Panc1 (cell line): ENCODE data around the gene DPEP1.

Source experiments
- POLR2AphosphoS5 ChIP-seq: IDR thresholded peaks from 2 replicates; pipeline ENCODE4 v1.6.1; 2012; ENCODE audit warnings: mild to moderate bottlenecking, low read depth, low read length, moderate library complexity
- SIN3A ChIP-seq: IDR thresholded peaks from 2 replicates; pipeline ENCODE4 v1.6.1; 2012; ENCODE audit warnings: low read depth, mild to moderate bottlenecking, low read length, moderate library complexity, borderline replicate concordance; ENCODE audit not compliant: insufficient read depth
- TCF7L2 ChIP-seq: IDR thresholded peaks from 2 replicates; pipeline ENCODE4 v1.6.1; 2011; ENCODE audit warnings: mild to moderate bottlenecking, low read depth, low read length, inconsistent platforms
- TF ChIP-seq, protein P1 (sequence below): fragments of 450-650 bp; IDR thresholded peaks from 2 replicates; pipeline ENCODE4 v1.5.1; 2017; ENCODE audit warnings: mild to moderate bottlenecking

DNA sequence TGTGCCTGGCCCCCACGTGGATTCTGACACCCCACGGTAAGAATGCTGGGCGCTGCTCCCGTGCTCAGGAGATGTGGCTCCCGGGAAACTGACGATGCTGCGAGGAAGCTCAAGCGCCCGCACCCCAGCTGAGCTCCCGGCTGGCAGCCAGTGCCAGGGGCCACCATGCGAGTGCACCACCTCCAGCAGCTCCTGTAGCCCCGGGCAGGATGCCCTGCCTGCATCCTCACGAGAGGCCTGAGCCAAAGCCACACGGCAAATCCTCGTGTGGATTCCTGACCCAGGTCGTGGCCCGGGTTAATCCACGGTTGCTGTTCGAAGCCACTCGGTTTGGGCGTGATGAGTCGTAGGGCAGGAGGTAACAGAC, 11.6 kb upstream of the DPEP1 start:
- TF ChIP-seq, protein P1, sequence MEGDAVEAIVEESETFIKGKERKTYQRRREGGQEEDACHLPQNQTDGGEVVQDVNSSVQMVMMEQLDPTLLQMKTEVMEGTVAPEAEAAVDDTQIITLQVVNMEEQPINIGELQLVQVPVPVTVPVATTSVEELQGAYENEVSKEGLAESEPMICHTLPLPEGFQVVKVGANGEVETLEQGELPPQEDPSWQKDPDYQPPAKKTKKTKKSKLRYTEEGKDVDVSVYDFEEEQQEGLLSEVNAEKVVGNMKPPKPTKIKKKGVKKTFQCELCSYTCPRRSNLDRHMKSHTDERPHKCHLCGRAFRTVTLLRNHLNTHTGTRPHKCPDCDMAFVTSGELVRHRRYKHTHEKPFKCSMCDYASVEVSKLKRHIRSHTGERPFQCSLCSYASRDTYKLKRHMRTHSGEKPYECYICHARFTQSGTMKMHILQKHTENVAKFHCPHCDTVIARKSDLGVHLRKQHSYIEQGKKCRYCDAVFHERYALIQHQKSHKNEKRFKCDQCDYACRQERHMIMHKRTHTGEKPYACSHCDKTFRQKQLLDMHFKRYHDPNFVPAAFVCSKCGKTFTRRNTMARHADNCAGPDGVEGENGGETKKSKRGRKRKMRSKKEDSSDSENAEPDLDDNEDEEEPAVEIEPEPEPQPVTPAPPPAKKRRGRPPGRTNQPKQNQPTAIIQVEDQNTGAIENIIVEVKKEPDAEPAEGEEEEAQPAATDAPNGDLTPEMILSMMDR: no peak
- TF ChIP-seq POLR2AphosphoS5 (no peak), SIN3A (no peak), TCF7L2 (no peak)
